Measurements from ENCODE around the gene LYAR. TPM values are rescaled to one million over a fixed set of nuclear protein-coding genes. Genes with fewer than 3 reads are reported as not detected.
A peak's percentile ranks its signal among the peaks of the same experiment; 100 is the strongest.

Gene LYAR
- total and polyA plus RNA-seq, 2 of the 13 experiments (the other 11 are each of a cell fraction or from before 2014, with no cell fraction given) = 7.8 to 94.2 TPM

DNA sequence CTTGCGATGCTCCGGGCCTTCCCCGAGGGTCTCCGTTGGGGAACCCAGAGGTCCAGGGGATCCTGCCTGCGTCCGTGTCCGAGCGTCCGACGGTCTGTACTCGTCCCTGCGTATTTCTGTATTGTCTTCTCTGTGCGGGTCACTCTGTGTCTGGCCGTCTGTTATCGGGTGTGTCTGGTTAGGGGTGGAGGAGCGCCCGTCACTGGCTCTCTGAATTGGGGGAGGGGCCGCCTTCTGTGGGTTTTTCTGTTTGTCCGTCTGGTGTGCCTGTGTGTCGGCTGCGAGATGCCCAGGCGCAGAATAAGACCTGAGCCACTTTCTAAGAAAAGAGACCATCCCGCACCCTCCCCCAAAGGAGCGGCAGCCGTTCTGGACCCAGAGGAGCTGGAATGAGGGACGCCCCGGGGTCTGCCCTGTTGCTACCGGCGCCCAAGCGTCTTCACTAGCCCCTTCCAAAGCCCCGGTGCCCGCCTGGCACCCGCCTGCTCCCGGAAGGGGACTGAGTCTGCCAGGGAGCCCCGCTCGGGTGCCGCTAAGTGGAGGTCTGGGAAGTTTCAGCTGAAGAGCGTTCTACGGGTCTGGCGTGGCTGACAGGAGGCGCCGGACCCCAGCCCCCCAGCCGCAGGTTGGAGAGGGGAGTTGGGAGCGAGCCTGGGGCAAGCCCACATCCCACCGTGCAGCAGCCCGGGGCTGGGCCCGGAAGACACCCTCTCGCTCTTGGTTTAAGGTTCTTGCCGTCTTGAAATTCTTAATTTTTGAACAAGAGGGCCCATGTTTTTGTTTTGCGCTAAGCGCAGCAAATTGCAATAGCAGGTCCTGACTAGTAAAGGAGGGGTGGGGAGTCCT is 62.2 kb downstream of the LYAR start (continued):
- no peak for TF ChIP-seq MLXIP (CRISPR knock-in tag; IDR thresholded peaks at IDR 0.05; ENCODE audit: borderline replicate concordance)
- TF ChIP-seq ZSCAN12 (CRISPR knock-in tag; IDR thresholded peaks at IDR 0.05) = no peak
- TF ChIP-seq ZC3H13 (CRISPR knock-in tag; IDR thresholded peaks at IDR 0.05) = no peak

GRCh38 chr4:4226606-4227438 is 63.1 kb downstream of the LYAR start, which contains the start of gene OTOP1:
Gene OTOP1, minus strand, starts transcription at chr4:4226929. Its CDS starts 65 bp downstream, at chr4:4226864.
- 32% methylated on average over 35 of the region's 82 CpGs for WGBS (ENCODE audit: low lambda C conversion rate)
- TF ChIP-seq, protein P1, sequence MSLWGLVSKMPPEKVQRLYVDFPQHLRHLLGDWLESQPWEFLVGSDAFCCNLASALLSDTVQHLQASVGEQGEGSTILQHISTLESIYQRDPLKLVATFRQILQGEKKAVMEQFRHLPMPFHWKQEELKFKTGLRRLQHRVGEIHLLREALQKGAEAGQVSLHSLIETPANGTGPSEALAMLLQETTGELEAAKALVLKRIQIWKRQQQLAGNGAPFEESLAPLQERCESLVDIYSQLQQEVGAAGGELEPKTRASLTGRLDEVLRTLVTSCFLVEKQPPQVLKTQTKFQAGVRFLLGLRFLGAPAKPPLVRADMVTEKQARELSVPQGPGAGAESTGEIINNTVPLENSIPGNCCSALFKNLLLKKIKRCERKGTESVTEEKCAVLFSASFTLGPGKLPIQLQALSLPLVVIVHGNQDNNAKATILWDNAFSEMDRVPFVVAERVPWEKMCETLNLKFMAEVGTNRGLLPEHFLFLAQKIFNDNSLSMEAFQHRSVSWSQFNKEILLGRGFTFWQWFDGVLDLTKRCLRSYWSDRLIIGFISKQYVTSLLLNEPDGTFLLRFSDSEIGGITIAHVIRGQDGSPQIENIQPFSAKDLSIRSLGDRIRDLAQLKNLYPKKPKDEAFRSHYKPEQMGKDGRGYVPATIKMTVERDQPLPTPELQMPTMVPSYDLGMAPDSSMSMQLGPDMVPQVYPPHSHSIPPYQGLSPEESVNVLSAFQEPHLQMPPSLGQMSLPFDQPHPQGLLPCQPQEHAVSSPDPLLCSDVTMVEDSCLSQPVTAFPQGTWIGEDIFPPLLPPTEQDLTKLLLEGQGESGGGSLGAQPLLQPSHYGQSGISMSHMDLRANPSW (CRISPR knock-in tag; IDR thresholded peaks at IDR 0.05; ENCODE audit: borderline replicate concordance) = no peak
- TF ChIP-seq, protein P2, sequence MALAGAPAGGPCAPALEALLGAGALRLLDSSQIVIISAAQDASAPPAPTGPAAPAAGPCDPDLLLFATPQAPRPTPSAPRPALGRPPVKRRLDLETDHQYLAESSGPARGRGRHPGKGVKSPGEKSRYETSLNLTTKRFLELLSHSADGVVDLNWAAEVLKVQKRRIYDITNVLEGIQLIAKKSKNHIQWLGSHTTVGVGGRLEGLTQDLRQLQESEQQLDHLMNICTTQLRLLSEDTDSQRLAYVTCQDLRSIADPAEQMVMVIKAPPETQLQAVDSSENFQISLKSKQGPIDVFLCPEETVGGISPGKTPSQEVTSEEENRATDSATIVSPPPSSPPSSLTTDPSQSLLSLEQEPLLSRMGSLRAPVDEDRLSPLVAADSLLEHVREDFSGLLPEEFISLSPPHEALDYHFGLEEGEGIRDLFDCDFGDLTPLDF (CRISPR knock-in tag; IDR thresholded peaks at IDR 0.05) = no peak
- TF ChIP-seq ZNF773 (CRISPR knock-in tag; IDR thresholded peaks at IDR 0.05; ENCODE audit: borderline replicate concordance) (no peak), ZNF281 (CRISPR knock-in tag; IDR thresholded peaks at IDR 0.05; ENCODE audit: borderline replicate concordance) (no peak), NR1H2 (CRISPR knock-in tag; IDR thresholded peaks at IDR 0.05; ENCODE audit: borderline replicate concordance, low read depth) (no peak)

More at GRCh38 chr4:4226606-4227438, 63.1 kb downstream of the LYAR start, which contains the start of gene OTOP1:
- no peaks in the 10 kb centered on the region for H3K79me2 ChIP-seq (ENCODE audit: insufficient read depth, low read length)
- no peaks in the 10 kb centered on the region for H3K9me3 ChIP-seq (ENCODE audit: low read length)
- intact Hi-C loops (cut with micrococcal nuclease; ENCODE audit: unreplicated experiment) = no loop called here
- no peak within 1 kb of the TSS for H3K9ac ChIP-seq (ENCODE audit: insufficient read depth, low read depth, low read length)
- no peak for FAIRE-seq
- no peak for ATAC-seq
- no peaks in the 10 kb centered on the region for H4K20me1 ChIP-seq (ENCODE audit: insufficient read depth, low read length)
- POLR2A ChIA-PET = interaction anchor here (1.2 kb wide), 1 partner anchor 22 kb away, joined by 3 read pairs; no protein-coding TSS in a partner anchor
- H3K4me3 ChIP-seq (replicated peaks in 1 of 3; ENCODE audit: insufficient read depth in 1 of 3, low read depth in 2 of 3, low read length in 3 of 3) = peak within 1 kb of the TSS in 1 of 3 experiments; percentile 46; a peak in 1 of 6 replicates
- CTCF ChIA-PET (ENCODE audit: low intra/inter-chr PET ratio, low total read pairs) = no interaction called here
- H3K4me2 ChIP-seq (ENCODE audit: low read depth, low read length) = peak within 1 kb of the TSS; percentile 60
- in situ Hi-C loops (cut with HindIII; ENCODE audit: extremely low pct_ligation_motif_present, low pct_unique_long_range_greater_than_20kb) = no loop called here
- peaks cover 8 to 32% of the 10 kb centered on the region in 2 experiments; a peak in 4 of 5 replicates for H3K27me3 ChIP-seq (ENCODE audit: control insufficient read depth in 1 of 2, insufficient read depth in 2 of 2, low read length in 2 of 2)
- H3K4me1 ChIP-seq (ENCODE audit: insufficient read depth, low read length) = no peaks in the 10 kb centered on the region
- H3K36me3 ChIP-seq (replicated peaks in 1 of 2; ENCODE audit: control insufficient read depth in 1 of 2, insufficient read depth in 2 of 2, low read length in 2 of 2) = no peaks in the 10 kb centered on the region
- H2AFZ ChIP-seq (ENCODE audit: low read length) = no peak within 1 kb of the TSS
- DNase-seq (ENCODE audit: low spot score) = no peak
- no TSS peak for BruUV-seq (replicated peaks)
- H3K27ac ChIP-seq (ENCODE audit: extremely low read length, insufficient read depth, low read length) = no peak within 1 kb of the TSS

Measured in HepG2 (cell line).